Neutrophil (primary cell): ENCODE measurements around the gene WDR82.

Experiments used
- H3K27ac ChIP-seq: fragments of 200-600 bp; sonication (generic); 2 replicates; pipeline ENCODE4 v1.5.1; 2016; ENCODE audit warnings: mild to moderate bottlenecking, moderate library complexity
- H3K27me3 ChIP-seq: fragments of 200-600 bp; sonication (generic); 2 replicates; pipeline ENCODE4 v1.6.0; 2016; ENCODE audit warnings: mild to moderate bottlenecking
- H3K36me3 ChIP-seq: fragments of 200-600 bp; sonication (generic); 2 replicates; pipeline ENCODE4 v1.5.1; 2017
- H3K4me1 ChIP-seq, 2 experiments: fragments of 200-600 bp in 1 of 2; sonication (generic) in 1 of 2; 1 replicate in 1 of 2; 2 replicates in 1 of 2; pipeline versions ENCODE4 v1.5.1 to v1.6.1; 2013 to 2016; ENCODE audit warnings: low read depth in 1 of 2, low read length in 1 of 2, mild to moderate bottlenecking in 1 of 2, moderate library complexity in 1 of 2; ENCODE audit not compliant: control insufficient read depth in 1 of 2, insufficient read depth in 1 of 2
- H3K4me3 ChIP-seq, 2 experiments: fragments of 200-600 bp in 1 of 2; sonication (generic) in 1 of 2; 1 replicate in 1 of 2; 2 replicates in 1 of 2; pipeline ENCODE4 v1.5.1; 2013 to 2016; ENCODE audit warnings: low read depth in 1 of 2, low read length in 1 of 2, mild to moderate bottlenecking in 1 of 2, moderate library complexity in 1 of 2
- H3K9me3 ChIP-seq: fragments of 200-600 bp; sonication (generic); 2 replicates; pipeline ENCODE4 v1.5.1; 2016
- TF ChIP-seq, protein P1 (sequence below): fragments of 200-600 bp; sonication (generic); IDR thresholded peaks from 2 replicates; pipeline ENCODE4 v1.5.1; 2016; ENCODE audit warnings: antibody characterized with exemption

WDR82 gene

GRCh38 chr3:52208556-52208955, 69.9 kb downstream of the WDR82 start:
- Histone ChIP-seq H3K4me1 (peaks cover 62 to 66% of the 10 kb centered on the region in 2 experiments), H3K27ac (peak overlapping the region; percentile 88), H3K9me3 (no peaks in the 10 kb centered on the region), H3K36me3 (peaks cover 94% of the 10 kb centered on the region), H3K27me3 (no peaks in the 10 kb centered on the region), H3K4me3 (no peak overlapping the region)
- TF ChIP-seq, protein P1, sequence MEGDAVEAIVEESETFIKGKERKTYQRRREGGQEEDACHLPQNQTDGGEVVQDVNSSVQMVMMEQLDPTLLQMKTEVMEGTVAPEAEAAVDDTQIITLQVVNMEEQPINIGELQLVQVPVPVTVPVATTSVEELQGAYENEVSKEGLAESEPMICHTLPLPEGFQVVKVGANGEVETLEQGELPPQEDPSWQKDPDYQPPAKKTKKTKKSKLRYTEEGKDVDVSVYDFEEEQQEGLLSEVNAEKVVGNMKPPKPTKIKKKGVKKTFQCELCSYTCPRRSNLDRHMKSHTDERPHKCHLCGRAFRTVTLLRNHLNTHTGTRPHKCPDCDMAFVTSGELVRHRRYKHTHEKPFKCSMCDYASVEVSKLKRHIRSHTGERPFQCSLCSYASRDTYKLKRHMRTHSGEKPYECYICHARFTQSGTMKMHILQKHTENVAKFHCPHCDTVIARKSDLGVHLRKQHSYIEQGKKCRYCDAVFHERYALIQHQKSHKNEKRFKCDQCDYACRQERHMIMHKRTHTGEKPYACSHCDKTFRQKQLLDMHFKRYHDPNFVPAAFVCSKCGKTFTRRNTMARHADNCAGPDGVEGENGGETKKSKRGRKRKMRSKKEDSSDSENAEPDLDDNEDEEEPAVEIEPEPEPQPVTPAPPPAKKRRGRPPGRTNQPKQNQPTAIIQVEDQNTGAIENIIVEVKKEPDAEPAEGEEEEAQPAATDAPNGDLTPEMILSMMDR: no peak

GRCh38 chr3:52205727-52206372, 72.6 kb downstream of the WDR82 start:
- no peaks in the 10 kb centered on the region for H3K9me3 ChIP-seq
- H3K27me3 ChIP-seq: no peaks in the 10 kb centered on the region
- TF ChIP-seq, protein P1: no peak
- H3K4me3 ChIP-seq: no peak overlapping the region
- peaks cover 82% of the 10 kb centered on the region for H3K36me3 ChIP-seq
- peak overlapping the region; percentile 89 for H3K27ac ChIP-seq
- peaks cover 70 to 71% of the 10 kb centered on the region in 2 experiments for H3K4me1 ChIP-seq
